Measurements from ENCODE around the gene SYNPO.

The SYNPO gene

GRCh38 chr5:150653145-150653761 is 12.8 kb downstream of the SYNPO start:
- H3K36me3 Mint-ChIP-seq (ENCODE audit: insufficient read depth) = peaks cover 2% of the 10 kb centered on the region
- no peak overlapping the region for H3K4me3 Mint-ChIP-seq
- H3K27ac Mint-ChIP-seq (ENCODE audit: low read depth) = no peak overlapping the region
- no peaks in the 10 kb centered on the region for H3K9me3 Mint-ChIP-seq
- ATAC-seq (replicated peaks; ENCODE audit: extremely low read depth, poor library complexity, severe bottlenecking) (no peak), DNase-seq (ENCODE audit: low spot score in 2 of 2) (no peak)
- no peaks in the 10 kb centered on the region for H3K27me3 Mint-ChIP-seq
- H3K4me1 Mint-ChIP-seq = peaks cover 9% of the 10 kb centered on the region

GRCh38 chr5:150653762-150654556 is 13.5 kb downstream of the SYNPO start:
- no peak overlapping the region for H3K4me3 Mint-ChIP-seq
- ATAC-seq (replicated peaks; ENCODE audit: extremely low read depth, poor library complexity, severe bottlenecking) (no peak), DNase-seq (ENCODE audit: low spot score in 2 of 2) (no peak)
- no peaks in the 10 kb centered on the region for H3K9me3 Mint-ChIP-seq
- no peaks in the 10 kb centered on the region for H3K27me3 Mint-ChIP-seq
- H3K36me3 Mint-ChIP-seq (ENCODE audit: insufficient read depth) = peaks cover 2% of the 10 kb centered on the region
- H3K27ac Mint-ChIP-seq (ENCODE audit: low read depth) = no peak overlapping the region
- peaks cover 9% of the 10 kb centered on the region for H3K4me1 Mint-ChIP-seq

GRCh38 chr5:150655221-150655620 is 14.8 kb downstream of the SYNPO start:
- Mint-ChIP-seq H3K27me3 (no peaks in the 10 kb centered on the region), H3K4me1 (peaks cover 9% of the 10 kb centered on the region), H3K4me3 (no peak overlapping the region), H3K27ac (ENCODE audit: low read depth) (no peak overlapping the region), H3K9me3 (no peaks in the 10 kb centered on the region), H3K36me3 (ENCODE audit: insufficient read depth) (peaks cover 2% of the 10 kb centered on the region)
- DNase-seq (ENCODE audit: low spot score in 2 of 2) = no peak
- ATAC-seq (replicated peaks; ENCODE audit: extremely low read depth, poor library complexity, severe bottlenecking) = no peak

- Mint-ChIP-seq H3K36me3 (ENCODE audit: insufficient read depth) (peaks cover 2% of the 10 kb centered on the region), H3K4me3 (peak overlapping the region; percentile 73), H3K27ac (ENCODE audit: low read depth) (peak overlapping the region; percentile 90), H3K9me3 (no peaks in the 10 kb centered on the region), H3K27me3 (peaks cover 6% of the 10 kb centered on the region), H3K4me1 (peaks cover 9% of the 10 kb centered on the region)
- peak; percentile 84 for ATAC-seq (replicated peaks; ENCODE audit: extremely low read depth, poor library complexity, severe bottlenecking)
- peak; percentile 70 to 76 for DNase-seq (ENCODE audit: low spot score in 2 of 2)
Observed at GRCh38 chr5:150656191-150657132, 16.0 kb downstream of the SYNPO start.

GRCh38 chr5:150658121-150658520 is 17.7 kb downstream of the SYNPO start:
- H3K27me3 Mint-ChIP-seq = peaks cover 21% of the 10 kb centered on the region

GRCh38 chr5:150658699-150659265 is 18.3 kb downstream of the SYNPO start:
- DNase-seq (ENCODE audit: low spot score in 2 of 2) = no peak
- H3K9me3 Mint-ChIP-seq = no peaks in the 10 kb centered on the region
- H3K36me3 Mint-ChIP-seq (ENCODE audit: insufficient read depth) = peaks cover 2% of the 10 kb centered on the region
- peaks cover 9% of the 10 kb centered on the region for H3K4me1 Mint-ChIP-seq
- no peak for ATAC-seq (replicated peaks; ENCODE audit: extremely low read depth, poor library complexity, severe bottlenecking)
- peaks cover 21% of the 10 kb centered on the region for H3K27me3 Mint-ChIP-seq
- no peak overlapping the region for H3K4me3 Mint-ChIP-seq
- no peak overlapping the region for H3K27ac Mint-ChIP-seq (ENCODE audit: low read depth)

More at GRCh38 chr5:150658121-150658520, 17.7 kb downstream of the SYNPO start:
- DNase-seq (ENCODE audit: low spot score in 2 of 2) (no peak), ATAC-seq (replicated peaks; ENCODE audit: extremely low read depth, poor library complexity, severe bottlenecking) (no peak)
- Mint-ChIP-seq H3K36me3 (ENCODE audit: insufficient read depth) (peaks cover 2% of the 10 kb centered on the region), H3K4me1 (peaks cover 9% of the 10 kb centered on the region), H3K9me3 (no peaks in the 10 kb centered on the region), H3K4me3 (peak overlapping the region; percentile 73), H3K27ac (ENCODE audit: low read depth) (no peak overlapping the region)

- Mint-ChIP-seq H3K27ac (ENCODE audit: low read depth) (no peak overlapping the region), H3K4me1 (peaks cover 9% of the 10 kb centered on the region), H3K36me3 (ENCODE audit: insufficient read depth) (peaks cover 2% of the 10 kb centered on the region), H3K4me3 (no peak overlapping the region), H3K9me3 (no peaks in the 10 kb centered on the region), H3K27me3 (peaks cover 21% of the 10 kb centered on the region)
- ATAC-seq (replicated peaks; ENCODE audit: extremely low read depth, poor library complexity, severe bottlenecking) = no peak
- no peak for DNase-seq (ENCODE audit: low spot score in 2 of 2)
Observed at GRCh38 chr5:150659360-150660107, 19.1 kb downstream of the SYNPO start.

GRCh38 chr5:150660108-150660831 is 19.8 kb downstream of the SYNPO start:
- Mint-ChIP-seq H3K36me3 (ENCODE audit: insufficient read depth) (peaks cover 2% of the 10 kb centered on the region), H3K27me3 (peaks cover 29% of the 10 kb centered on the region), H3K4me3 (no peak overlapping the region), H3K9me3 (no peaks in the 10 kb centered on the region), H3K27ac (ENCODE audit: low read depth) (no peak overlapping the region), H3K4me1 (peaks cover 9% of the 10 kb centered on the region)
- ATAC-seq (replicated peaks; ENCODE audit: extremely low read depth, poor library complexity, severe bottlenecking) (no peak), DNase-seq (ENCODE audit: low spot score in 2 of 2) (no peak)

GRCh38 chr5:150661086-150661485 is 20.6 kb downstream of the SYNPO start, which contains the start of gene MYOZ3:
MYOZ3 (plus strand) TSS chr5:150661251; CDS start chr5:150662942, 1,691 bp downstream.
- no peak within 1 kb of the TSS for H3K4me3 Mint-ChIP-seq
- peaks cover 9% of the 10 kb centered on the region for H3K4me1 Mint-ChIP-seq
- H3K27ac Mint-ChIP-seq (ENCODE audit: low read depth) = no peak within 1 kb of the TSS
- H3K9me3 Mint-ChIP-seq = no peaks in the 10 kb centered on the region
- peaks cover 30% of the 10 kb centered on the region for H3K27me3 Mint-ChIP-seq
- ATAC-seq (replicated peaks; ENCODE audit: extremely low read depth, poor library complexity, severe bottlenecking) (no peak), DNase-seq (ENCODE audit: low spot score in 2 of 2) (no peak)
- H3K36me3 Mint-ChIP-seq (ENCODE audit: insufficient read depth) = peaks cover 2% of the 10 kb centered on the region

- Mint-ChIP-seq H3K27me3 (peaks cover 30% of the 10 kb centered on the region), H3K4me3 (no peak overlapping the region), H3K27ac (ENCODE audit: low read depth) (no peak overlapping the region), H3K36me3 (ENCODE audit: insufficient read depth) (no peaks in the 10 kb centered on the region), H3K4me1 (peaks cover 9% of the 10 kb centered on the region), H3K9me3 (no peaks in the 10 kb centered on the region)
- no peak for ATAC-seq (replicated peaks; ENCODE audit: extremely low read depth, poor library complexity, severe bottlenecking)
- no peak for DNase-seq (ENCODE audit: low spot score in 2 of 2)
Observed at GRCh38 chr5:150661821-150662596, 21.5 kb downstream of the SYNPO start.
